Measurements from ENCODE around the gene PPARA.
A peak's percentile ranks its signal among the peaks of the same experiment; 100 is the strongest.

The PPARA gene

DNA sequence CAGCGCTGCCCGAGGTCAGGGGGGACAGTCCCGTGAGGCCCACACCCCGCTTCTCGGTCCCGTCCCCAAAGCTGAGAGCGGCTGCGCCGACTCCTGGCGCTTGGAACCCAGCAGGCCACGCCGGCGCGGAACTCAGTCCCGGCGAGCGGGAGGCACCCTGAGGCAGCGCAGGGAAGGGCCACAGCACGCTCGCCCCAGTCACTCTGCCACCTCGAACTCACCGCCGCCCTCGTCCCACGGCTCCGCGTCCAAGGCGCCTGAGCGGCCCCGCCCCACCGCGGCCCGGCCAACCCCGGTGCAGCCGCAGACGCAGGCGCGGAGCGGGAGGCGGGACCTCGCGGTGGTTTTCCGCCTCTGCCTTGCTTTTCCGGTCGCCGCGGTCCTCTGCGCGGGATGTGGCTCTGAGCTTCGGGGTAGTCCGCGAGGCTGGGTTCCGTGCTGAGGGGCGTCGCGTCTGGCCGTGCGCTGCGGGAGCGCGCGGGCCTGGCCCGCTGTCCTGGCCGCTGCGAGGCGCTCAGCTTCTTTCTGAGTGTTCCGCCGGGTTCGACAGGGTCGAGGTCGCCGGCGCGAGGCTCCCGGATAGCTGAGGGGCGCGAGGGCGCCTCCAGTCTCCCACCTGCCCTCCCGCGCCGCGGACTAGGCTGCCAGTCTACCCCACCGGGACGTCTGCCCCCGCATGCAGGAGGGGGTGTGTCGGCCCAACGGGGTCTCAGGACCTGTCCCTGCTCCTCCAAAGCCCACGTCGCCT lies 99.9 kb downstream of the PPARA start, which contains the start of gene CDPF1:
Gene CDPF1 (minus strand): TSS at position 259 of the 748 bp plus-strand sequence. CDS start 2,009 bp downstream, outside the sequence.
- in situ Hi-C loops (cut with MboI; ENCODE audit: low pct_unique_long_range_greater_than_20kb, low sequenced_read_pairs, unreplicated experiment), result no loop called here
- peak; percentile 96 for DNase-seq (ENCODE audit: low spot score)

DNA sequence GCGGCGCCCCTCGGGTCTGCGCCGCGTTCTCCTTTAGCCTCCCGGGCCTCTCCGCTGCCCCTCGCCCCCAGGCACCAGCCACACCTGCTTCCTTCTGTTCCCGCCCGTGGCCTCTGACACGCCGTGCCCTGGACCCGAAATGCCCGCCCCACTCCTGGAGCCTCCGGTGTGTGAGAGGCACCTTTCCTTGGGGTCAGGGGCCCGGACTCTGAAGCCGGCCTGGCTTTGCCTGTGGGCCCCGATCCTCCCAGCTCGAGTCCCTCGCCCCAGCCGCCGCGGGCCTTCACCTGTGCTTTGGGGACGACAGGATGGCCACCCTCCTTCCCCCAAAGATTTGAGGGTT lies 100.4 kb downstream of the PPARA start:
- TF ChIP-seq, protein P1, sequence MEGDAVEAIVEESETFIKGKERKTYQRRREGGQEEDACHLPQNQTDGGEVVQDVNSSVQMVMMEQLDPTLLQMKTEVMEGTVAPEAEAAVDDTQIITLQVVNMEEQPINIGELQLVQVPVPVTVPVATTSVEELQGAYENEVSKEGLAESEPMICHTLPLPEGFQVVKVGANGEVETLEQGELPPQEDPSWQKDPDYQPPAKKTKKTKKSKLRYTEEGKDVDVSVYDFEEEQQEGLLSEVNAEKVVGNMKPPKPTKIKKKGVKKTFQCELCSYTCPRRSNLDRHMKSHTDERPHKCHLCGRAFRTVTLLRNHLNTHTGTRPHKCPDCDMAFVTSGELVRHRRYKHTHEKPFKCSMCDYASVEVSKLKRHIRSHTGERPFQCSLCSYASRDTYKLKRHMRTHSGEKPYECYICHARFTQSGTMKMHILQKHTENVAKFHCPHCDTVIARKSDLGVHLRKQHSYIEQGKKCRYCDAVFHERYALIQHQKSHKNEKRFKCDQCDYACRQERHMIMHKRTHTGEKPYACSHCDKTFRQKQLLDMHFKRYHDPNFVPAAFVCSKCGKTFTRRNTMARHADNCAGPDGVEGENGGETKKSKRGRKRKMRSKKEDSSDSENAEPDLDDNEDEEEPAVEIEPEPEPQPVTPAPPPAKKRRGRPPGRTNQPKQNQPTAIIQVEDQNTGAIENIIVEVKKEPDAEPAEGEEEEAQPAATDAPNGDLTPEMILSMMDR (IDR thresholded peaks at IDR 0.05; ENCODE audit: extremely low read depth, insufficient read depth, missing control alignments), result no peak
- no peak for DNase-seq (ENCODE audit: low spot score)
- in situ Hi-C loops (cut with MboI; ENCODE audit: low pct_unique_long_range_greater_than_20kb, low sequenced_read_pairs, unreplicated experiment), result no loop called here

More for the DNA sequence above, 99.9 kb downstream of the PPARA start, which contains the start of gene CDPF1:
- TF ChIP-seq, protein P1 (IDR thresholded peaks at IDR 0.05; ENCODE audit: extremely low read depth, insufficient read depth, missing control alignments), result peak; percentile 24

DNA sequence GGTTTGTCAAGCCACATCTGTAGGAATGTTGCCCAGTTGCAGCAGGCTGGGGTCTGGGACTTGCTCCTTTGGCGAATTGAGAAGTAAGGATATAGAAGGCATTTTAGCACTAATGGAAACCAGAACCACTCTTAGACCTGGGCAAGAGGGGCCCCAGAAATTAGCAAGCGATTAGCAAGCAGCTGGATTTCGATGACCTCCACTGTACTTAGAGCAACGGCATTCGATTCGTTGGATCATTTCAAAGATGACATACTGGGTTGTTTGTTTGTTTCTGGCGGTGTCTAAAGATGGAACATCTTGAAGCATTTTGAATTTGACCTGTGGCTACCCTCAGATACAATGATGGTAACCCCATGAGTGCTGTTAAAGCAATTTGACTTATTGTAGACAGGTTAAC lies 100.9 kb downstream of the PPARA start:
- TF ChIP-seq, protein P1 (IDR thresholded peaks at IDR 0.05; ENCODE audit: extremely low read depth, insufficient read depth, missing control alignments), result no peak
- in situ Hi-C loops (cut with MboI; ENCODE audit: low pct_unique_long_range_greater_than_20kb, low sequenced_read_pairs, unreplicated experiment), result no loop called here
- no peak for DNase-seq (ENCODE audit: low spot score)

DNA sequence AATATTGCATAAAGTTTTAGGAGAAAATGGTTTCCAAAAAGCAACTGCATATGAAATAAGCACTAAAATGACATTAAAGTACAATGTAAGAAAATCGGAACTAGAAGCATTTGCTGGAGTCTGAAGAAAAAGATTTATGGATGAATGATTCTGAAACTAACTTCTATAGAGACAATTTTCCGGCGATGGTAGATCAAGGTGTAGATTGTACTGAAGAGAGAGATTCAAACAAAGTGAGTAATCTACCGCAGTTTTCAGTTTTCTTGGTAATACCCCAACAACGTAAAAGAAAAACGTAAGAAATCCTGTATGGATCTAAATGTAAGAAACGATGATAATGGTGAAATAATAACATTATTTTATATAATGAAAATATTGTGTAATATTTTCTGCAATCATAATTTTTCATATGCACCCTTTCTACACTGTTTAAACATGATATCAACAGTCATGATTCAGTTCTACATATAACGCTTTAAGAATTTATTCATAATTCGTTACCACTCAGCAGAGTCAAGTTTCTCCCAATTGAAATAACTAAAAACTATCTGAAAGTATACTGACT lies 101.6 kb downstream of the PPARA start:
- in situ Hi-C loops (cut with MboI; ENCODE audit: low pct_unique_long_range_greater_than_20kb, low sequenced_read_pairs, unreplicated experiment), result no loop called here
- TF ChIP-seq, protein P1 (IDR thresholded peaks at IDR 0.05; ENCODE audit: extremely low read depth, insufficient read depth, missing control alignments), result no peak
- no peak for DNase-seq (ENCODE audit: low spot score)

DNA sequence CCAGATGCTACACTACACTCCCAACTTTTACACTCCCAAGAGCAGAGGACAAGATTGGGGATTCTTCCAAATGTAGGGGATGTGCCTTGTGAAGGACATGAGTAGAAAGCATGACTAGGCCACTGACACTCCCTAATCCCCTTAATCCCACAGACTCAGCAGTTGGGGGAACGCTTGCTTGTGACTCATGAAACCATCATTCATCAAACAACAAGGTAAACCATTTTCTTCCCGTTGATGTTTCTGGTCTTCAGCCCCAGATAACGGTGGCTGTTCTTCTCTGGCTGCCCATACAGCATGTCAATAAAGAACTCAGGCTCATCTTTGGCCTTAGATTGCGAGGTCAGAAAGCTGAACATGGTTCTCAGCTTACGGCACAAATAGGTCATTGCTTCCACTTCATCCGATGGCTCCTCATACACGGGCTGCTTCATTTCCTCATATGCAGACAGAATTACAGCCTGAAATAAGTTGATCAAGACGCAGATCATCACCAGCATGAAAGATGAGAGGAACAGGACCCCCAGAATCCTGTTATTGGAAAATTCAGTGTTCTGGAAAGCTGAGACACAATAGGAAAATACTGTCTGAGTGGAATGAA lies 106.1 kb downstream of the PPARA start:
- in situ Hi-C loops (cut with MboI; ENCODE audit: low pct_unique_long_range_greater_than_20kb, low sequenced_read_pairs, unreplicated experiment), result no loop called here
- TF ChIP-seq, protein P1 (IDR thresholded peaks at IDR 0.05; ENCODE audit: extremely low read depth, insufficient read depth, missing control alignments), result no peak
- no peak for DNase-seq (ENCODE audit: low spot score)

- in situ Hi-C loops (cut with MboI; ENCODE audit: low pct_unique_long_range_greater_than_20kb, low sequenced_read_pairs, unreplicated experiment), result no loop called here
- TF ChIP-seq, protein P1 (IDR thresholded peaks at IDR 0.05; ENCODE audit: extremely low read depth, insufficient read depth, missing control alignments), result no peak
- no peak for DNase-seq (ENCODE audit: low spot score)
Observed at GRCh38 chr22:46259374-46259773, 109.0 kb downstream of the PPARA start.

Data from GM13977 (cell line).